IMR-90 (cell line): Measurements from ENCODE around the gene NT5M. TPM values are rescaled to one million over a fixed set of nuclear protein-coding genes. Genes with fewer than 3 reads are reported as not detected.

Experiments used
- ATAC-seq: fragments of 200-7000 bp; cut with Tn5 transposase; 2 replicates; pipeline ENCODE4 v1.9.1; 2020; ENCODE audit warnings: low read depth, mild to moderate bottlenecking, moderate library complexity
- BruUV-seq: library from RNA; stranded (reverse); fragments of 400-500 nt; replicated peaks from 2 replicates; lab custom pipeline; 2021; lab: Mats Ljungman, UMichigan
- CTCF ChIA-PET: fragments of 300-600 bp; formaldehyde crosslinking; extraction: SDS; loops from one replicate; lab custom pipeline; 2021; ENCODE audit warnings: antibody characterized with exemption; lab: Yijun Ruan, JAX
- POLR2A ChIA-PET: fragments of 300-600 bp; sonication (Branson Sonifier 250); formaldehyde crosslinking; loops from one replicate; lab custom pipeline; 2022; ENCODE audit warnings: antibody characterized with exemption; ENCODE audit not compliant: unreplicated experiment; lab: Charles Lee
- DNase-seq: peaks from one replicate; pipeline ENCODE4 v3.0.0; 2013
- H2AFZ ChIP-seq: replicated peaks from 2 replicates; pipeline ENCODE3; 2013; ENCODE audit warnings: low read length, mild to moderate bottlenecking; ENCODE audit not compliant: poor library complexity
- H2AK5ac ChIP-seq: 2 replicates; pipeline ENCODE4 v1.6.1; 2013; ENCODE audit warnings: low read depth, low read length, inconsistent platforms
- H2AK9ac ChIP-seq: replicated peaks from 2 replicates; pipeline ENCODE3; 2013; ENCODE audit warnings: mild to moderate bottlenecking, low read depth, low read length, moderate library complexity; ENCODE audit not compliant: poor library complexity
- H2BK120ac ChIP-seq: 2 replicates; pipeline ENCODE4 v1.6.1; 2013; ENCODE audit warnings: low read depth, low read length, inconsistent platforms
- H2BK15ac ChIP-seq: 3 replicates; pipeline ENCODE4 v1.6.1; 2013; ENCODE audit warnings: low read depth, low read length, inconsistent platforms
- H2BK20ac ChIP-seq: 2 replicates; pipeline ENCODE4 v1.6.1; 2013; ENCODE audit warnings: low read depth, mild to moderate bottlenecking, inconsistent platforms, low read length, moderate library complexity
- H2BK5ac ChIP-seq: 2 replicates; pipeline ENCODE4 v1.6.1; 2013; ENCODE audit warnings: mild to moderate bottlenecking, low read depth, low read length, inconsistent platforms; ENCODE audit not compliant: poor library complexity, severe bottlenecking
- H3K14ac ChIP-seq: replicated peaks from 2 replicates; pipeline ENCODE4 v1.6.1; 2013; ENCODE audit warnings: low read depth, low read length, inconsistent platforms
- H3K18ac ChIP-seq: 2 replicates; pipeline ENCODE4 v1.6.1; 2013; ENCODE audit warnings: low read depth, low read length, control low read depth
- H3K23ac ChIP-seq: 2 replicates; pipeline ENCODE4 v1.6.1; 2013; ENCODE audit warnings: low read depth, low read length, inconsistent platforms
- H3K27ac ChIP-seq: 2 replicates; pipeline ENCODE4 v1.5.1; 2013; ENCODE audit warnings: mild to moderate bottlenecking, control low read depth, low read length; ENCODE audit not compliant: insufficient read depth
- H3K27me3 ChIP-seq: 2 replicates; pipeline ENCODE4 v1.6.1; 2013; ENCODE audit warnings: low read length; ENCODE audit not compliant: control insufficient read depth, insufficient read depth
- H3K36me3 ChIP-seq: 2 replicates; pipeline ENCODE4 v1.6.1; 2013; ENCODE audit warnings: low read length, mixed read lengths; ENCODE audit not compliant: control insufficient read depth, insufficient read depth
- H3K4ac ChIP-seq: 2 replicates; pipeline ENCODE4 v1.6.1; 2013; ENCODE audit warnings: low read depth, low read length, inconsistent platforms
- H3K4me1 ChIP-seq: 2 replicates; pipeline ENCODE4 v1.6.1; 2013; ENCODE audit warnings: low read length, mixed read lengths; ENCODE audit not compliant: control insufficient read depth, insufficient read depth
- H3K4me2 ChIP-seq: 2 replicates; pipeline ENCODE4 v1.6.1; 2013; ENCODE audit warnings: low read depth, mild to moderate bottlenecking, control low read depth, low read length, moderate library complexity
- H3K4me3 ChIP-seq: 2 replicates; pipeline ENCODE4 v1.5.1; 2013; ENCODE audit warnings: low read depth, mild to moderate bottlenecking, control low read depth, low read length, moderate library complexity; ENCODE audit not compliant: insufficient read depth
- H3K56ac ChIP-seq: 2 replicates; pipeline ENCODE4 v1.6.1; 2013; ENCODE audit warnings: low read length, inconsistent platforms; ENCODE audit not compliant: insufficient read depth; ENCODE audit errors: extremely low read depth
- H3K79me1 ChIP-seq, 2 experiments: 2 replicates each; pipeline ENCODE4 v1.6.1; 2013; ENCODE audit warnings: low read length in 2 of 2, inconsistent platforms in 1 of 2, low read depth in 1 of 2
- H3K9ac ChIP-seq: 2 replicates; pipeline ENCODE4 v1.6.1; 2013; ENCODE audit warnings: low read depth, low read length, control low read depth
- H3K9me1 ChIP-seq: 2 replicates; pipeline ENCODE4 v1.6.1; 2013; ENCODE audit warnings: low read length, inconsistent platforms; ENCODE audit not compliant: insufficient read depth
- H3K9me3 ChIP-seq: 2 replicates; pipeline ENCODE4 v1.6.1; 2013; ENCODE audit warnings: low read length; ENCODE audit not compliant: control insufficient read depth, insufficient read depth
- H4K20me1 ChIP-seq: 2 replicates; pipeline ENCODE4 v1.6.1; 2013; ENCODE audit warnings: low read length, inconsistent platforms; ENCODE audit not compliant: insufficient read depth
- H4K5ac ChIP-seq: 2 replicates; pipeline ENCODE4 v1.6.1; 2013; ENCODE audit warnings: mild to moderate bottlenecking, low read depth, low read length, control low read depth
- H4K8ac ChIP-seq, 2 experiments: 2 replicates each; pipeline ENCODE4 v1.6.1; 2013; ENCODE audit warnings: low read depth in 2 of 2, low read length in 2 of 2, control low read depth in 1 of 2, inconsistent platforms in 1 of 2
- H4K91ac ChIP-seq: 2 replicates; pipeline ENCODE4 v1.6.1; 2013; ENCODE audit warnings: low read depth, low read length, inconsistent platforms; ENCODE audit not compliant: insufficient read depth
- CEBPB ChIP-seq: IDR thresholded peaks from 2 replicates; pipeline ENCODE4 v1.6.1; 2012; ENCODE audit warnings: low read depth, low read length, improper control_type of control experiment
- CHD1 ChIP-seq: IDR thresholded peaks from 2 replicates; pipeline ENCODE4 v1.6.1; 2012; ENCODE audit warnings: low read depth, low read length, improper control_type of control experiment
- MAFK ChIP-seq: IDR thresholded peaks from 2 replicates; pipeline ENCODE4 v1.6.1; 2012; ENCODE audit warnings: low read depth, low read length, improper control_type of control experiment
- RCOR1 ChIP-seq: IDR thresholded peaks from 2 replicates; pipeline ENCODE4 v1.6.1; 2012; ENCODE audit warnings: mild to moderate bottlenecking, low read length, improper control_type of control experiment; ENCODE audit not compliant: insufficient replicate concordance
- RFX5 ChIP-seq: IDR thresholded peaks from 2 replicates; pipeline ENCODE4 v1.8.0; 2012; ENCODE audit warnings: low read depth, mild to moderate bottlenecking, low read length, moderate library complexity
- WGBS, 2 experiments: methylation state at CpG; one replicate each; pipeline versions ENCODE4 v1.1.5 to v1.1.7; 2013; ENCODE audit warnings: missing lambda C conversion rate in 2 of 2; ENCODE audit not compliant: insufficient read length in 1 of 2; ENCODE audit errors: extremely low coverage in 2 of 2; 5-methylcytosine and 5-hydroxymethylcytosine counted together
- dilution Hi-C: fragments of 300-500 bp; cut with HindIII; formaldehyde crosslinking; loops from one replicate; pipeline ENCODE4 v1.14.3; 2018; ENCODE audit warnings: low sequenced_read_pairs; ENCODE audit not compliant: unreplicated experiment
- in situ Hi-C: fragments of 300-500 bp; cut with MboI; formaldehyde crosslinking; loops from 3 replicates; pipeline ENCODE4 v1.14.3; 2019; ENCODE audit warnings: low sequenced_read_pairs, inconsistent platforms, mixed read lengths
- intact Hi-C: fragments of 100-400 bp; cut with micrococcal nuclease; formaldehyde crosslinking; loops from 2 replicates; pipeline ENCODE4 v1.10.0; 2022
- polyA plus RNA-seq, 3 experiments: library from polyadenylated mRNA; depleted of rRNA; stranded (reverse); fragments of >200 nt; gene quantifications; 2 replicates each; pipeline ENCODE4 v1.2.3, GENCODE V29; 2012; ENCODE audit warnings: low replicate concordance in 1 of 3
- total RNA-seq: library from RNA; depleted of rRNA; stranded (reverse); fragments of >200 nt; gene quantifications from 2 replicates; pipeline ENCODE4 v1.2.3, GENCODE V29; 2012
- TF ChIP-seq, protein P1 (sequence below): conservative IDR thresholded peaks from 2 replicates; pipeline ENCODE4 v1.5.1; 2012; ENCODE audit warnings: mild to moderate bottlenecking, low read depth, low read length, improper control_type of control experiment
- TF ChIP-seq, protein P2 (sequence below): fragments of 150-350 bp; IDR thresholded peaks from 2 replicates; pipeline ENCODE4 v1.6.1; 2017; ENCODE audit warnings: mild to moderate bottlenecking, antibody characterized with exemption, low read length, low read depth

The NT5M gene
- total and polyA plus RNA-seq, 2 of the 4 experiments (the other 2 are of a cell fraction): 0.18 to 0.32 TPM

GRCh38 chr17:17303847-17304490 lies 796 bp downstream of the NT5M start (continued):
- TF ChIP-seq RFX5: no peak

DNA sequence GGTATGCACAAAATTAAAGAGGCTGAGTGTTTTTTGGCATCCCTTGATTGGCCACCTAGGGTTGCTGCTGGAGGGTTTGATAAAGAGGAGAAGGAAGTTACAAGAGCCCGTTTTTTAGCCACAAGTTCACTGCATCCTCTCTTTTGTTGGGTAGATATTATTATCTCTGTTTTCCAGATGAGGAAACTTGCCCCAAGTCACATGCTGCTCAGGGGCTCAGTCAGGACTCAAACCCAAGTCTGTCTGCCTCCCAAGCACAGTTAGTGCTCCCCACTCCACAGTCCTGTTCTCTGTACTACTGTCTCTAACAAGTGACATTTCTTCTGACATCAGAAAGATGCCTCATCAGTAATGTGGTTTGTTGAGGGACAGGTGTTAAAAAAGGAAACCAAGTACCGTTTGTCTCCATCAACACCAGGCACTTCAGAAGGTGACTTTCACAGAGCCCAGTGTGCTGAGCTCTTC lies 1.4 kb downstream of the NT5M start:
- H3K4me1 ChIP-seq: peaks cover 3% of the 10 kb centered on the region
- no peak overlapping the region for H4K8ac ChIP-seq
- H2AK9ac ChIP-seq: no peak overlapping the region
- intact Hi-C loops (no loop called here), in situ Hi-C loops (no loop called here), dilution Hi-C loops (no loop called here)
- ATAC-seq (no peak), DNase-seq (no peak)
- no peak overlapping the region for H3K14ac ChIP-seq
- no peak overlapping the region for H2BK20ac ChIP-seq
- TF ChIP-seq, protein P1, sequence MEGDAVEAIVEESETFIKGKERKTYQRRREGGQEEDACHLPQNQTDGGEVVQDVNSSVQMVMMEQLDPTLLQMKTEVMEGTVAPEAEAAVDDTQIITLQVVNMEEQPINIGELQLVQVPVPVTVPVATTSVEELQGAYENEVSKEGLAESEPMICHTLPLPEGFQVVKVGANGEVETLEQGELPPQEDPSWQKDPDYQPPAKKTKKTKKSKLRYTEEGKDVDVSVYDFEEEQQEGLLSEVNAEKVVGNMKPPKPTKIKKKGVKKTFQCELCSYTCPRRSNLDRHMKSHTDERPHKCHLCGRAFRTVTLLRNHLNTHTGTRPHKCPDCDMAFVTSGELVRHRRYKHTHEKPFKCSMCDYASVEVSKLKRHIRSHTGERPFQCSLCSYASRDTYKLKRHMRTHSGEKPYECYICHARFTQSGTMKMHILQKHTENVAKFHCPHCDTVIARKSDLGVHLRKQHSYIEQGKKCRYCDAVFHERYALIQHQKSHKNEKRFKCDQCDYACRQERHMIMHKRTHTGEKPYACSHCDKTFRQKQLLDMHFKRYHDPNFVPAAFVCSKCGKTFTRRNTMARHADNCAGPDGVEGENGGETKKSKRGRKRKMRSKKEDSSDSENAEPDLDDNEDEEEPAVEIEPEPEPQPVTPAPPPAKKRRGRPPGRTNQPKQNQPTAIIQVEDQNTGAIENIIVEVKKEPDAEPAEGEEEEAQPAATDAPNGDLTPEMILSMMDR: no peak
- TF ChIP-seq RCOR1 (no peak), CEBPB (no peak), CHD1 (no peak), MAFK (no peak)
- TF ChIP-seq, protein P2, sequence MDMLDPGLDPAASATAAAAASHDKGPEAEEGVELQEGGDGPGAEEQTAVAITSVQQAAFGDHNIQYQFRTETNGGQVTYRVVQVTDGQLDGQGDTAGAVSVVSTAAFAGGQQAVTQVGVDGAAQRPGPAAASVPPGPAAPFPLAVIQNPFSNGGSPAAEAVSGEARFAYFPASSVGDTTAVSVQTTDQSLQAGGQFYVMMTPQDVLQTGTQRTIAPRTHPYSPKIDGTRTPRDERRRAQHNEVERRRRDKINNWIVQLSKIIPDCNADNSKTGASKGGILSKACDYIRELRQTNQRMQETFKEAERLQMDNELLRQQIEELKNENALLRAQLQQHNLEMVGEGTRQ: no peak
- no peak overlapping the region; the same call in 1 of the 2 replicates for H3K23ac ChIP-seq
- ChIA-PET CTCF (no interaction called here), POLR2A (no interaction called here)
- H3K36me3 ChIP-seq: no peaks in the 10 kb centered on the region
- H2BK15ac ChIP-seq: no peak overlapping the region
- H3K27me3 ChIP-seq: no peaks in the 10 kb centered on the region; the same call in 1 of the 2 replicates
- H2BK5ac ChIP-seq: no peak overlapping the region
- no peak overlapping the region for H3K56ac ChIP-seq
- no TSS peak for BruUV-seq
- no peaks in the 10 kb centered on the region for H3K9me3 ChIP-seq
- no peaks in the 10 kb centered on the region for H3K79me1 ChIP-seq
- no peak overlapping the region for H3K9ac ChIP-seq
- no peak overlapping the region for H2BK120ac ChIP-seq
- H3K4ac ChIP-seq: no peak overlapping the region
- no peaks in the 10 kb centered on the region for H4K20me1 ChIP-seq
- H3K9me1 ChIP-seq: no peaks in the 10 kb centered on the region; the same call in 1 of the 2 replicates
- H4K91ac ChIP-seq: no peak overlapping the region
- no peak overlapping the region for H3K18ac ChIP-seq
- H2AFZ ChIP-seq: no peak overlapping the region
- no peak overlapping the region for H2AK5ac ChIP-seq
- H4K5ac ChIP-seq: no peak overlapping the region
- no peak overlapping the region for H3K27ac ChIP-seq
- 83% methylated on average over 1 of the region's 2 CpGs; no CpG with 5 or more reads in 1 of the 2 experiments for WGBS, 2 experiments
- H3K4me3 ChIP-seq: no peak overlapping the region
- no peak overlapping the region for H3K4me2 ChIP-seq
